B cell (primary cell): Measurements from ENCODE around the gene RUNDC1.

Experiments used
- EZH2 ChIP-seq: IDR thresholded peaks from 2 replicates; pipeline ENCODE4 v1.6.1; 2012; ENCODE audit warnings: borderline replicate concordance, low read depth, mild to moderate bottlenecking, moderate library complexity, low read length; ENCODE audit not compliant: insufficient read depth, poor library complexity, severe bottlenecking
- TF ChIP-seq, protein P1 (sequence below): fragments of 200-600 bp; IDR thresholded peaks from one replicate; pipeline ENCODE4 v1.8.0; 2022; ENCODE audit warnings: antibody characterized with exemption, mild to moderate bottlenecking

DNA sequence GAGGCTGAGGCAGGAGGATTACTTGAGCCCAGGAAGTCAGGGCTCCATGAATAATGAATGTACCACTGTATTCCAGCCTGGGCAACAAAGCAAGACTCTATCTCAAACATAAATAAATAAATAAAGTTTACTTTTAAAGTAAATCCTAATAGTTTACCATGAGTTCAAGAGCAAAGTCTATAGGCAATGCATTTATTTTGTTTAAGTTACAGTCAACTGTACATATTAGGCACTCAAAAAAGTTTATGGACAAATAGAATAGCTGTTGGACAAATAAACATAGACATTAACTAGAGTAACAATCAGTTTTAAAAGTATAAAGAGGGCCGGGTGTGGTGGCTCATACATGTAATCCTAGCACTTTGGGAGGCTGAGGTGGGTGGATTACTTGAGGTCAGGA lies 12.4 kb upstream of the RUNDC1 start:
- TF ChIP-seq, protein P1, sequence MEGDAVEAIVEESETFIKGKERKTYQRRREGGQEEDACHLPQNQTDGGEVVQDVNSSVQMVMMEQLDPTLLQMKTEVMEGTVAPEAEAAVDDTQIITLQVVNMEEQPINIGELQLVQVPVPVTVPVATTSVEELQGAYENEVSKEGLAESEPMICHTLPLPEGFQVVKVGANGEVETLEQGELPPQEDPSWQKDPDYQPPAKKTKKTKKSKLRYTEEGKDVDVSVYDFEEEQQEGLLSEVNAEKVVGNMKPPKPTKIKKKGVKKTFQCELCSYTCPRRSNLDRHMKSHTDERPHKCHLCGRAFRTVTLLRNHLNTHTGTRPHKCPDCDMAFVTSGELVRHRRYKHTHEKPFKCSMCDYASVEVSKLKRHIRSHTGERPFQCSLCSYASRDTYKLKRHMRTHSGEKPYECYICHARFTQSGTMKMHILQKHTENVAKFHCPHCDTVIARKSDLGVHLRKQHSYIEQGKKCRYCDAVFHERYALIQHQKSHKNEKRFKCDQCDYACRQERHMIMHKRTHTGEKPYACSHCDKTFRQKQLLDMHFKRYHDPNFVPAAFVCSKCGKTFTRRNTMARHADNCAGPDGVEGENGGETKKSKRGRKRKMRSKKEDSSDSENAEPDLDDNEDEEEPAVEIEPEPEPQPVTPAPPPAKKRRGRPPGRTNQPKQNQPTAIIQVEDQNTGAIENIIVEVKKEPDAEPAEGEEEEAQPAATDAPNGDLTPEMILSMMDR = no peak
- TF ChIP-seq EZH2 = no peak
